Fibroblast of skin of right biceps (primary cell): ENCODE results near the gene DEFB116.
"Not testable (repeated sequence)": the region's sequence is repeated elsewhere in the genome, so short reads cannot be mapped to it uniquely, and the experiment has no call there.

Experiments
- DNase-seq: peaks from one replicate; pipeline ENCODE4 v3.0.0-alpha.2; 2013

Gene DEFB116, protein sequence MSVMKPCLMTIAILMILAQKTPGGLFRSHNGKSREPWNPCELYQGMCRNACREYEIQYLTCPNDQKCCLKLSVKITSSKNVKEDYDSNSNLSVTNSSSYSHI

DNA sequence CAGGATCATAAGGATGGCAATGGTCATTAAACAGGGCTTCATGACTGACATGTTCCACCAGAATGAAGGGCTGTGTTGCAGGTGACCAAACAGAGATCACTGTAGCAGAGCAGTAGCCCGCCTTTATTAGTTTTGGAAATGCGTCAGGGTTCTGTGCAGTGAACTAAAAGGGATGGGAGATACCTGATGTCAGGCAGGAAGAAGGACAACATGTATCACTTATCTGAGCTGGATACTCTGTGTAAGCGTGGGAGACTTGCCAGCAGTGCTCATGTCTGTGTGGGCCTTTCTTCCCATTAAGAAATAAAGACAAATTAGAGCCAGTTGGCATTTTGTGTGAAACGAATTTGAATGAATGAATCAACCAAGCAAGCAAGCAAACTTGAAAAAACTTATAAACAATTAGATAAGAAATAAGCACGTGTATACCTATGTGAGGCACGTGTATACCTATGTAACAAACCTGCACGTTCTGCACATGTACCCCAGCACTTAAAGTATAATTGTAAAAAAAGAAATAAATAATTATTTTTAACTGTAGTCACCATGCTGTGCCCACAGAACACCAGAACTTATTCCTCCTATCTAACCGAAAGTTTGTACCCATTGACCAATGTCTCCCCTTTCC lies at the start of gene DEFB116:
TSS of gene DEFB116 (minus strand) at position 51 of the 628 bp plus-strand sequence. CDS start at position 51, 0 bp downstream.
- DNase-seq, result no peak

DNA sequence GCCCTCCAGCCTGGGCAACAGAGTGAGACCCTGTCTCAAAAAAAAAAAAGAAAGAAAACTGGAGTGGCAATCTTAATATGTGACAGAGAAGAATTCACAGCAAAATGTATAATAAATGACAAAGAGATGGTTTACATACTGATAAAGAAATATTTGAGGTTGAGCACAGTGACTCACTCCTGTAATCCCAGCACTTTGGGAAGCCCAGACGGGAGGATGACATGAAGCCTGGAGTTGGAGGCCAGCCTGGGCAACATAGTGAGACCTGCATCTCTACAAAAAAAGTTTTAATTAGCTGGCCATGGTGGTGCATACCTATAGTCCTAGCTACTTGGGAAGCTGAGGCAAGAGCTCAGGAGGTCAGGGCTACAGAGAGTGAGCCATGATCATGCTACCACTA lies 47.6 kb upstream of the DEFB116 start:
- no peak for DNase-seq

DNA sequence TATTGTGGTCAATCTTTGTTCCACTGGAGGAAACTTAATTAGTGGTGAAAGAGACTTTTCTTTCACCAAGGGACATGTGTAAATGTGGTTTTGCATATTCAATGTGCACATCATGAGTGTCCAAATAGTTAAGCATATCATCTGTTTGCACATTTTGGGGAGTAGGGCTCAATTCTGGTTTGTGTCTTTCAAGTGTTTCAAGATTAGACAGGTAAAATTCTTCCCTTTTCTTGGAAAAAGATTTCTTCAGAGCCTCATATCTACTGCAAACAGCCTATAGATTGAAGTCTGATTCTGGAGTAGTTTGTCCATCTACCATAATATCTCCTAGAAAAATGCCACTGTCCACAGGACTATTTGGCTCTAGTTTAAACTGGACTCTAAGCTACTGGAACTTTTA lies 33.1 kb upstream of the DEFB116 start:
- DNase-seq, result no peak

DNA sequence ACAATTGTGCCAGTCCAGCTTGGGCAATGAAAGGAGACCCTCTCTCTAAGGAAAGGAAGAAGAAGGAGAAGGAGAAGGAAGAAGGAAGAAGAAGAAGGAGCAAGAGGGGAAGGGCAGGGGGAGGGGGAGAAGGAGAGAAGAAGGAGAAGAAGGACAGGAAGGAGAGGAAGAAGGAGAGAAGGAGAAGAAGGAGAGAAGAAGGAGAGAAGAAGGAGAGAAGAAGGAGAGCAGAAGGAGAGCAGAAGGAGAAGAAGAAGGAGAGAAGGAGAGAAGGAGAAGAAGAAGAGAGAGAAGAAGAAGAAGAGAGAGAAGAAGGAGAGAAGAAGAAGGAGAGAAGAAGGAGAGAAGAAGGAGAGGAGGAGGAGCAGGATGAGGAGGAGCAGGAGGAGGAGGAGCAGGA lies 22.5 kb upstream of the DEFB116 start:
- no peak for DNase-seq

DNA sequence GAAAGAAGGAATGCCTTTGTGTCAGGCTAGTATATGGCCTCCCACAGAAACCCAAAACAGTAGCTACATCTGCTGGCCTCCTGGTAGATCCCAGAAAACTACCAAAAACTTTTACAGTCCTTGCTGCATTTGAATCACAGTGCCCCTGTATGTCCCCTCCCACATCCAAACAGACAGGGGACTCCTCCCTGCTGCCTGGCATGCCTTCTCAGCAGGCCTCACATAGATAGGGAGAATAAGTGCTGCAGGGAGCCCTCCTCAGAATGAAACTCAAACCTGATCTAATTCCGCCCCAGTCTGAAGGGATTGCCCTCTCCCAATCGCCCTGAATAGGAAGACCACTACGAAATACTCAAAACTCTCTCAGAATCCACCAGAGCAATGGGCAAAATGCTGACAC lies 14.1 kb upstream of the DEFB116 start:
- no peak for DNase-seq

DNA sequence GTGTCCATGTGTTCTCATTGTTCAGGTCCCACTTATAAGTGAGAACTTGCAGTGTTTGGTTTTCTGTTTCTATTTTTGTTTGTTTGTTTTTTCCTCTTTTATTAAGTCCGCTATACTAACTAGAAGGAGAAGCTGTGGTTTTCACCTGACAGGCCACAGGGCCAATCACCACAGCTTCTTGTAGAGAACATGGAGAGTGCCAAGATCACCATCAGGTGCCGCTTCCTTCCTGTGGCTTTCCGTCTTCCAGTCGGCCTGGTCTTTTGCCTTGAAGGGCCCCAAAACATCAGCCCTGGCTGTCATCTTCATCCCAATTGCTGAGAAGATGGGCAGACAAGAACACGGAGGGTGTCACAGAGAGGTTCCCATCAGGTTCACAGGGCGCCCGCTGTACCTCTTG lies 23.4 kb downstream of the DEFB116 start:
- DNase-seq, result not testable (repeated sequence)

DNA sequence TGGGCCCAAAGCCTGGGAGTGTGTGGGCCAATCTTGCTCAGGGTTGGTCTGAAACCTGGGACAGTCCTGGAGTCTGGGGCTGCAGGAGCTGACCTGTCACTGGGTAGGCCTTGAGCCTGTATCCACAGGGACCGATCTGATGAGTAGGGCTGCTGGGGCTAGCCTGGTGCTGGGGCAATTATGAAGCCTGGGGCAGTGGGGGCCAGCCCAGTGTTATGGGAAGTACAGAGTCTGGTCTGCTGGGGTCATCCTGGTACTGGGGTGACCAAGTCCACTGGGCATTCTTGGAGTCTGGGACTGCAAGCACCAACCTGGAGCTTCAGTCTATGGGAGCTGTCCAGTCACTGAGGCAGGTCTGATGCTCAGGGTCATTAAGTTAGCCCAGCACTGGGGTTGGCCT lies 30.2 kb downstream of the DEFB116 start:
- DNase-seq, result no peak

DNA sequence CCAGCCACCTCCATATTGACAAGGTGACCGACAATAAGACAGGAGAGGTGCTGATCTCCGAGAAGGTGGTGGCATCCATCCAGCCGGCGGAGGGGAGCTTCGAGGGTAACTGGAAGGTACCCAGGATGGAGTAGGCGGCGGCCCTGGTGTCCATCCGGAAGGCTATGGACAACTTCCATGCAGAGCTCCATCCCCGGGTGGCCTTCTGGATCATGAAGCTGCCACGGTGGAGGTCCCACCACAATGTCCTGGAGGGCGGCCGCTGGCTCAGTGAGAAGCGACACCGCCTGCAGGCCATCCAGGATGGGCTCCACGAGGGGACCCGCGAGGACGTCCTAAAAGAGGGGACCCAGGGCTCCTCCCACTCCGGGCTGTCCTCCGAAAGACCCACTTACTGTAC lies 33.9 kb downstream of the DEFB116 start:
- DNase-seq, result no peak

DNA sequence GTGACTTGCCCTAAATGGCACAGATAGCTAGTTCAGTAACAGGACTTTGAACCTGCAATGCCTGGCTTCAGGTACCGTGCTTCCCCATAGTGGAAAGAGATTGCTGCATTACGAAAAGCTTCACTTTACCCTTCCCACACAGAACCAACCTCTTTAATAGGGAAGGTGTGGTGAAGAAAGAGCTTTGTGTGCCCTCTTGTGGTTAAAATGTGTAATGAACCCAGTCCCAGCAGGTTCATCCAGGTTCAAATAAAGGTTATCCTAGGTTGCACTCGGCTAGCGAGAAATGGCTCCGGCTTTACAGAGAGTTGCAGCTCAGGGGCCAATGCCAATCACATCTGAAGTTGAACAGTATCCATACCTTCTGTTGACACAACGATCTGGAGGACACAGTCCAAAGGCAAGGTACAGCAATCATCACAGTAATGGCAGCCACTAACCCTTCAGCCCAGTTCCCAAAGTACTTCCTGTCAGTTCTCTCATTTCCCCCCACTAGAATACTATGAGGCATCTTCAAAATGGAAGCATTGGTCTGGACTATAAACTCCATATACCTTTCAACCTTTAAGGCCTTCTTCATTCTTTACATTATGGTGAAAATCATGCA lies 48.0 kb downstream of the DEFB116 start:
- DNase-seq, result no peak

DNA sequence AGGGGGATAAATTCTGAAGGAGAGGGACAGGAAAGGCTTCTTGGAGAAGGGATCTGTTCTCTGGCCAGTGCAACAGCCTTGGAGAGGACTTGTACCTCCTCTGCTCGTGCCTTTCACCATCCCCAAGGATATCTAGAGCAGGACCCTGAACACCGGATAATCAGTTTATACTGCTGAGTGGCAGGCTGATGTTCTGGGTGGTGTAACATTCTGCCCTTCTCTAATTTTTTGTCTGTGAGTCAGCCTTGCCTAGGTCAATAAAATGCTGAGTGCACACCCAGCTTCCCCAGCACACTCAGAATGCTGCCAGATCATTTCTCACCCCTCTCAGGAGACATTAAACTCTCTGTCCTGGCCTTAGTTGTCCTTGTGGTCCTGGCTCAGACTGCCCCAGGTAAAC lies 51.0 kb downstream of the DEFB116 start, which contains the start of gene DEFB115:
TSS of gene DEFB115 (plus strand) at position 301 of the 400 bp plus-strand sequence. CDS start at position 301, 0 bp downstream.
- DNase-seq, result no peak

DNA sequence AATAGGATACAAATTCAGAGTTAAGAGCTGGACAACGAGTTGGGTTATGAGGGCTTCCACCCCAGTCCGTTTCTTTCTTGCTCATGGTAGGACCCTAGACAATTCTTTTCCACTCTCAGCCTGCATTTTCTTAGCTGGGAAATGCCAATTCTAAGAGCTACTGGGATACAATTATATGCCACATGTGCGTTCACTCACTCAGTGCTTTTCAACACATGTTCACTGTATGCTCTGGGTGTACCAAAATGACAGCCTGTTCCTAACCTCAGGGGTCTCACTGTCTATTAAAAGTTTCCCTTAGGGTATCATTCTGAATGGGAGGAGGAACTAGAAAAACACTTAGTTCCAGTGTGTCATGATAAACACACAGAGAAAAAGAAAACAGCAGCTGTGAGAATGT lies 51.4 kb downstream of the DEFB116 start:
- no peak for DNase-seq
